WTC11 (cell line): Measurements from ENCODE around the gene POLE2. TPM values are rescaled to one million over a fixed set of nuclear protein-coding genes. Genes with fewer than 3 reads are reported as not detected.
"Not testable (repeated sequence)": the region's sequence is repeated elsewhere in the genome, so short reads cannot be mapped to it uniquely, and the experiment has no call there.

Experiments used
- ATAC-seq: fragments of 200-7000 bp; cut with Tn5 transposase; 2 replicates; pipeline ENCODE4 v1.10.0; 2021; ENCODE audit warnings: mild to moderate bottlenecking, moderate library complexity
- CTCF ChIA-PET: fragments of 300-600 bp; sonication (Branson Sonifier 250); formaldehyde crosslinking; loops from one replicate; lab custom pipeline; 2021; ENCODE audit warnings: antibody characterized with exemption; lab: Charles Lee
- POLR2A ChIA-PET: fragments of 350-600 bp; sonication (Branson Sonifier 250); formaldehyde crosslinking; loops from one replicate; lab custom pipeline; 2021; ENCODE audit warnings: antibody characterized with exemption; lab: Charles Lee
- DNase-seq: peaks from one replicate; pipeline ENCODE4 v3.0.0; 2021; ENCODE audit warnings: low spot score
- H3K27ac Mint-ChIP-seq: 2 replicates; pipeline ENCODE4 v1.8.0; 2021; ENCODE audit warnings: mixed read lengths
- H3K27me3 Mint-ChIP-seq: 2 replicates; pipeline ENCODE4 v1.8.0; 2021; ENCODE audit warnings: low read depth, mild to moderate bottlenecking, moderate library complexity, mixed read lengths
- H3K36me3 Mint-ChIP-seq: 2 replicates; pipeline ENCODE4 v1.8.0; 2021; ENCODE audit warnings: mixed read lengths
- H3K4me1 Mint-ChIP-seq: 2 replicates; pipeline ENCODE4 v1.8.0; 2022; ENCODE audit warnings: mixed read lengths
- H3K4me3 Mint-ChIP-seq: 2 replicates; pipeline ENCODE4 v1.8.0; 2021; ENCODE audit warnings: mild to moderate bottlenecking, moderate library complexity, mixed read lengths
- H3K9me3 Mint-ChIP-seq: 2 replicates; pipeline ENCODE4 v1.8.0; 2021; ENCODE audit warnings: mixed read lengths
- E2F5 ChIP-seq: sonication (generic); formaldehyde crosslinking; IDR thresholded peaks from 2 replicates; pipeline ENCODE4 v1.8.1; 2022; ENCODE audit warnings: mild to moderate bottlenecking, moderate library complexity, missing genetic modification reagents
- EMX1 ChIP-seq: fragments of 250-450 bp; sonication (Bioruptor Pico); IDR thresholded peaks from 2 replicates; pipeline ENCODE4 v1.8.0; 2021; ENCODE audit warnings: mild to moderate bottlenecking
- ESRRA ChIP-seq: sonication (generic); formaldehyde crosslinking; IDR thresholded peaks from 2 replicates; pipeline ENCODE4 v1.8.1; 2022; ENCODE audit warnings: mild to moderate bottlenecking, missing genetic modification reagents, borderline replicate concordance
- FOXK1 ChIP-seq: sonication (generic); formaldehyde crosslinking; IDR thresholded peaks from 2 replicates; pipeline ENCODE4 v1.8.0; 2022; ENCODE audit warnings: mild to moderate bottlenecking, moderate library complexity, missing genetic modification reagents
- GABPB1 ChIP-seq: sonication (generic); formaldehyde crosslinking; IDR thresholded peaks from 2 replicates; pipeline ENCODE4 v1.8.1; 2023; ENCODE audit warnings: mild to moderate bottlenecking, missing genetic modification reagents
- GRHL2 ChIP-seq: fragments of 250-450 bp; sonication (Bioruptor Pico); IDR thresholded peaks from 2 replicates; pipeline ENCODE4 v1.8.0; 2022; ENCODE audit warnings: mild to moderate bottlenecking, moderate library complexity; ENCODE audit not compliant: insufficient replicate concordance, severe bottlenecking
- HMGA2 ChIP-seq: fragments of 250-450 bp; sonication (Bioruptor Pico); IDR thresholded peaks from 2 replicates; pipeline ENCODE4 v1.4.0; 2021; ENCODE audit warnings: mild to moderate bottlenecking, moderate library complexity
- JAZF1 ChIP-seq: fragments of 250-450 bp; sonication (Bioruptor Pico); IDR thresholded peaks from 2 replicates; pipeline ENCODE4 v1.9.0; 2021; ENCODE audit warnings: moderate library complexity, mild to moderate bottlenecking, inconsistent platforms
- NR1H2 ChIP-seq: sonication (generic); formaldehyde crosslinking; IDR thresholded peaks from 2 replicates; pipeline ENCODE4 v1.9.0; 2021; ENCODE audit warnings: mild to moderate bottlenecking, moderate library complexity, missing genetic modification reagents
- USF1 ChIP-seq: sonication (generic); formaldehyde crosslinking; IDR thresholded peaks from 2 replicates; pipeline ENCODE4 v1.8.0; 2022; ENCODE audit warnings: mild to moderate bottlenecking, missing genetic modification reagents
- ZNF263 ChIP-seq: sonication (generic); formaldehyde crosslinking; IDR thresholded peaks from 2 replicates; pipeline ENCODE4 v1.8.1; 2022; ENCODE audit warnings: low read depth, mild to moderate bottlenecking, moderate library complexity, missing genetic modification reagents
- ZNF416 ChIP-seq: fragments of 250-450 bp; sonication (Bioruptor Pico); IDR thresholded peaks from 2 replicates; pipeline ENCODE4 v1.9.0; 2021; ENCODE audit warnings: mild to moderate bottlenecking, inconsistent platforms
- ZNF671 ChIP-seq: fragments of 250-450 bp; sonication (Bioruptor Pico); IDR thresholded peaks from 2 replicates; pipeline ENCODE4 v1.8.0; 2021; ENCODE audit warnings: mild to moderate bottlenecking
- total RNA-seq: library from RNA; stranded (reverse); gene quantifications from 3 replicates; pipeline ENCODE4 v1.2.3, GENCODE V29; 2021
- TF ChIP-seq, protein P1 (sequence below): fragments of 250-450 bp; sonication (Bioruptor Pico); IDR thresholded peaks from 2 replicates; pipeline ENCODE4 v1.9.0; 2021; ENCODE audit warnings: moderate library complexity, mild to moderate bottlenecking, inconsistent platforms, borderline replicate concordance
- TF ChIP-seq, protein P2 (sequence below): sonication (generic); formaldehyde crosslinking; IDR thresholded peaks from 2 replicates; pipeline ENCODE4 v1.8.0; 2022; ENCODE audit warnings: mild to moderate bottlenecking, missing genetic modification reagents
- TF ChIP-seq, protein P3 (sequence below): sonication (generic); formaldehyde crosslinking; IDR thresholded peaks from 2 replicates; pipeline ENCODE4 v1.8.0; 2023; ENCODE audit warnings: mild to moderate bottlenecking, missing genetic modification reagents

The POLE2 gene
- total RNA-seq, 1 experiment from 2014 or later, result 24.6 TPM

DNA sequence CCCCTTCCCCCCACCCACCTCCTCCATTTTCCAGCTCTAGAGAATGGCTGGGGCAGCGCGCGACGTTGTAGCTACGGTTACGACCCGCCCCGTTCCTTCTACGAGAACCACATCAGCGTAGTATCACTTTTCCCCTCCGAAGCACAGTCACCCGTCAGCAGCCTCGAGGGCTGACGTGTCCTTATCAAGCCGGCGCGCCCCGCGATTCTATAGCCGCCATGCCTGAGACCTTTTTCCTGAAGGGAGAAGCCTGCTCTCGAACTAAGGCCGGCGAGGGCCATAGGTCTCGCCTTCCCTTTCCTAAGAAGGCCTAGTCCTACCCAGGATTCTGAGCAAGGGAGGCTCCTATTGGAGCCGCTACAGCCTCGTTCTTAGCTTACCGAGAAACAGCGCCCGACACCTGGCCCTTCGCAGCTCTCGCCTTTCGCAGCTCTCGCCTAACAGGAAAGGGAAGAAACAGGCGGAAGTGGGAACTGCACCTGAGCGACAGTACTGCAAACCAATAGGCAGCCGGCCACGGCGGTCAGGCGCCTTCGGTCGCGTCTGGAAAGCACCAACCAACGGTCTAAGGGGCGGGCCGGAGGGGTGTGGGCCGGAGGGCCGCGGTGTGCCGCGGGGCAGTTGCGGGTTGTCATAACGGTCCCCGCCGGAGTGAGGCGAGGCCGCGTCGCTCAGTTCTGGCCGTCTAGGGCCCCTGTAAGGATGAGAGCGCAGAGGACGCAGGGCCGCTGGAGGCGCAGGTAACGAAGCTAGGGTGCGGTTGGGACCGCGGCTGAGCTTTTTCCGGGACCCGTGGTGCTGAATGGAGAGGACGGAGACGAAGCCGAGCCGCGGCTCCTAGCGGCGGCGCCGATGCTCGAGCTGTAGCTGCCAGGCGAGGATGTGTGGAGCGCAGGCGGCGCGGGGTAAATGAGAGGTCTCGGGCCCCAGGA, 67.6 kb downstream of the POLE2 start, which contains the start of the genes MGAT2 and RPL36AL (continued):
- peak; percentile 77; the same call in 1 of the 2 replicates for TF ChIP-seq FOXK1 (CRISPR knock-in tag)
- TF ChIP-seq USF1 (CRISPR knock-in tag), result peak; percentile 87; the same call in 1 of the 2 replicates

DNA sequence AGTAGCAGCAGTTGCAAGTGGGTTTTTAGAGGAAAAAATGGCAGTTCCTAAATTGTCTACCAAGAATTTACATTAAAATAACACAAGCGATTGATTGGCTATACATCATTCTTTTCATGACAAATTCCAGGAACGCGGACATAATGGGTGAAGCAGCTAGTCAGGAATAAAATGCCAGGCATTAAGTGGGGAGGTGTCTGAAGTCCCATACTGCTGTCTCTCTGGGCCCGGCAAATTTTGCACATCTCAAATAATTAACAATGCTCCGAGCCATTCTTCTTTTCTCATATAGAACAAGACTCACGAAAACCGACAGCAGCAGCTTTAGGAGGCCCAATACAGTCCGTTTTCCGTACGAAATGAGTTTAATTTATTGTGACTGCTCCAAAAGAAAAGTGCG, 68.3 kb downstream of the POLE2 start:
- peak overlapping the region; percentile 98 for H3K4me3 Mint-ChIP-seq
- H3K27me3 Mint-ChIP-seq, result no peaks in the 10 kb centered on the region
- peak overlapping the region; percentile 98 for H3K27ac Mint-ChIP-seq
- POLR2A ChIA-PET, result interaction anchor here (1.0 to 2.9 kb wide), 7 partner anchors 10 to 242 kb away, joined by 5 to 39 read pairs (median 21); partner anchors contain the start of genes DNAAF2, KLHDC2, LRR1 and RPS29
- TF ChIP-seq, protein P1, sequence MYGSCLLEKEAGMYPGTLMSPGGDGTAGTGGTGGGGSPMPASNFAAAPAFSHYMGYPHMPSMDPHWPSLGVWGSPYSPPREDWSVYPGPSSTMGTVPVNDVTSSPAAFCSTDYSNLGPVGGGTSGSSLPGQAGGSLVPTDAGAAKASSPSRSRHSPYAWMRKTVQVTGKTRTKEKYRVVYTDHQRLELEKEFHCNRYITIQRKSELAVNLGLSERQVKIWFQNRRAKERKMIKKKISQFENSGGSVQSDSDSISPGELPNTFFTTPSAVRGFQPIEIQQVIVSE (CRISPR knock-in tag), result no peak
- no peak for TF ChIP-seq E2F5 (CRISPR knock-in tag)
- TF ChIP-seq, protein P2, sequence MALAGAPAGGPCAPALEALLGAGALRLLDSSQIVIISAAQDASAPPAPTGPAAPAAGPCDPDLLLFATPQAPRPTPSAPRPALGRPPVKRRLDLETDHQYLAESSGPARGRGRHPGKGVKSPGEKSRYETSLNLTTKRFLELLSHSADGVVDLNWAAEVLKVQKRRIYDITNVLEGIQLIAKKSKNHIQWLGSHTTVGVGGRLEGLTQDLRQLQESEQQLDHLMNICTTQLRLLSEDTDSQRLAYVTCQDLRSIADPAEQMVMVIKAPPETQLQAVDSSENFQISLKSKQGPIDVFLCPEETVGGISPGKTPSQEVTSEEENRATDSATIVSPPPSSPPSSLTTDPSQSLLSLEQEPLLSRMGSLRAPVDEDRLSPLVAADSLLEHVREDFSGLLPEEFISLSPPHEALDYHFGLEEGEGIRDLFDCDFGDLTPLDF (CRISPR knock-in tag), result no peak
- no peak for TF ChIP-seq GABPB1 (CRISPR knock-in tag)
- TF ChIP-seq ZNF671 (CRISPR knock-in tag), result no peak
- no peak for TF ChIP-seq NR1H2
- no peak for TF ChIP-seq ZNF416 (CRISPR knock-in tag)
- no peak for TF ChIP-seq HMGA2
- TF ChIP-seq JAZF1 (CRISPR knock-in tag), result no peak
- TF ChIP-seq GRHL2 (CRISPR knock-in tag), result no peak
- TF ChIP-seq, protein P3, sequence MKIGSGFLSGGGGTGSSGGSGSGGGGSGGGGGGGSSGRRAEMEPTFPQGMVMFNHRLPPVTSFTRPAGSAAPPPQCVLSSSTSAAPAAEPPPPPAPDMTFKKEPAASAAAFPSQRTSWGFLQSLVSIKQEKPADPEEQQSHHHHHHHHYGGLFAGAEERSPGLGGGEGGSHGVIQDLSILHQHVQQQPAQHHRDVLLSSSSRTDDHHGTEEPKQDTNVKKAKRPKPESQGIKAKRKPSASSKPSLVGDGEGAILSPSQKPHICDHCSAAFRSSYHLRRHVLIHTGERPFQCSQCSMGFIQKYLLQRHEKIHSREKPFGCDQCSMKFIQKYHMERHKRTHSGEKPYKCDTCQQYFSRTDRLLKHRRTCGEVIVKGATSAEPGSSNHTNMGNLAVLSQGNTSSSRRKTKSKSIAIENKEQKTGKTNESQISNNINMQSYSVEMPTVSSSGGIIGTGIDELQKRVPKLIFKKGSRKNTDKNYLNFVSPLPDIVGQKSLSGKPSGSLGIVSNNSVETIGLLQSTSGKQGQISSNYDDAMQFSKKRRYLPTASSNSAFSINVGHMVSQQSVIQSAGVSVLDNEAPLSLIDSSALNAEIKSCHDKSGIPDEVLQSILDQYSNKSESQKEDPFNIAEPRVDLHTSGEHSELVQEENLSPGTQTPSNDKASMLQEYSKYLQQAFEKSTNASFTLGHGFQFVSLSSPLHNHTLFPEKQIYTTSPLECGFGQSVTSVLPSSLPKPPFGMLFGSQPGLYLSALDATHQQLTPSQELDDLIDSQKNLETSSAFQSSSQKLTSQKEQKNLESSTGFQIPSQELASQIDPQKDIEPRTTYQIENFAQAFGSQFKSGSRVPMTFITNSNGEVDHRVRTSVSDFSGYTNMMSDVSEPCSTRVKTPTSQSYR (CRISPR knock-in tag), result no peak
- TF ChIP-seq EMX1 (CRISPR knock-in tag), result no peak
- TF ChIP-seq USF1 (CRISPR knock-in tag), result no peak
- TF ChIP-seq ZNF263 (CRISPR knock-in tag), result no peak
- TF ChIP-seq ESRRA (CRISPR knock-in tag), result no peak
- no peak for ATAC-seq
- H3K4me1 Mint-ChIP-seq, result peaks cover 23% of the 10 kb centered on the region
- H3K9me3 Mint-ChIP-seq, result no peaks in the 10 kb centered on the region
- no peak for DNase-seq
- CTCF ChIA-PET, result interaction anchor here (0.6 to 3.7 kb wide), 11 partner anchors 10 to 1241 kb away, joined by 3 to 24 read pairs (median 4); partner anchors contain the start of genes KLHDC2, NEMF and RPS29
- peaks cover 18% of the 10 kb centered on the region for H3K36me3 Mint-ChIP-seq

DNA sequence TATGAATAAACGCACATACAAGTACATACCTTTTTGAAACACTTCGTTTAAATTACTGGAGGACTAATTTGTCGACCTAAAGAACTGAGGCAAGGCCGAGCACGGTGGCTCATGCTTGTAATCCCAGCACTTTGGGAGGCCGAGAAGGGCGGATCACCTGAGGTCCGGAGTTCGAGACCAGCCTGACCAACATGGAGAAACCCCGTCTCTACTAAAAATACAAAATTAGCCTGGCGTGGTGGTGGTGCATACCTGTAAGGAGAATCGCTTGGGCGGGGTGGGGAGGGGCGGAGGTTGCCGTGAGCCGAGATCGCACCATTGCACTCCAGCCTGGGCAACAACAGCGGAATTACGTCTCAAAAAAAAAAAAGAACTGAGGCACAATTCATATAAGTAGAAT, 68.7 kb downstream of the POLE2 start:
- Mint-ChIP-seq H3K4me3 (peak overlapping the region; percentile 98), H3K36me3 (peaks cover 21% of the 10 kb centered on the region), H3K27ac (peak overlapping the region; percentile 98; the same call in 1 of the 2 replicates), H3K4me1 (peaks cover 23% of the 10 kb centered on the region)
- CTCF ChIA-PET, result interaction anchor here (2.0 kb wide), 1 partner anchor 158 kb away, joined by 8 read pairs; no protein-coding TSS in a partner anchor
- ATAC-seq, H3K9me3 Mint-ChIP-seq, H3K27me3 Mint-ChIP-seq, DNase-seq: not testable (repeated sequence)
- POLR2A ChIA-PET, result interaction anchor here (2.6 to 2.9 kb wide), 2 partner anchors 20 to 149 kb away, joined by 21 to 25 read pairs; partner anchors contain the start of genes KLHDC2 and LRR1
